GM20000 (cell line): Measurements from ENCODE around the gene C11orf65.

ENCODE experiments used
- DNase-seq: peaks from one replicate; pipeline ENCODE4 v3.0.0; 2012; ENCODE audit warnings: low spot score
- CTCF ChIP-seq: IDR thresholded peaks from 2 replicates; pipeline ENCODE4 v1.5.1; 2012; ENCODE audit warnings: mild to moderate bottlenecking, control low read depth; ENCODE audit errors: extremely low read depth, missing control alignments

The C11orf65 gene

GRCh38 chr11:108343714-108344113 is 123.6 kb downstream of the C11orf65 start:
- TF ChIP-seq CTCF: no peak
- no peak for DNase-seq

GRCh38 chr11:108341654-108342053 is 125.7 kb downstream of the C11orf65 start:
- TF ChIP-seq CTCF: no peak
- no peak for DNase-seq

GRCh38 chr11:108340973-108341372 is 126.4 kb downstream of the C11orf65 start:
- DNase-seq: no peak

GRCh38 chr11:108338750-108339149 is 128.6 kb downstream of the C11orf65 start:
- DNase-seq: no peak

More at GRCh38 chr11:108340973-108341372, 126.4 kb downstream of the C11orf65 start:
- no peak for TF ChIP-seq CTCF

GRCh38 chr11:108333403-108333899 is 133.9 kb downstream of the C11orf65 start:
- DNase-seq: no peak
- TF ChIP-seq CTCF: no peak

More at GRCh38 chr11:108338750-108339149, 128.6 kb downstream of the C11orf65 start:
- TF ChIP-seq CTCF: no peak
